HEK293 (cell line): Measurements from ENCODE around the gene COQ8B.

Source experiments
- CTCF ChIA-PET: fragments of 350-600 bp; formaldehyde crosslinking; extraction: SDS; loops from one replicate; lab custom pipeline; 2021; ENCODE audit warnings: antibody characterized with exemption; lab: Yijun Ruan, JAX
- POLR2A ChIA-PET: fragments of 300-600 bp; formaldehyde crosslinking; extraction: SDS; loops from one replicate; lab custom pipeline; 2020; ENCODE audit warnings: antibody characterized with exemption, inconsistent platforms; lab: Yijun Ruan, JAX
- H3K27ac ChIP-seq: fragments of 200-500 bp; sonication (Bioruptor generic); 2 replicates; pipeline ENCODE4 v1.5.1; 2014; ENCODE audit warnings: low read depth, low read length, control low read depth, inconsistent platforms; ENCODE audit errors: extremely low read depth
- H3K36me3 ChIP-seq, 2 experiments: fragments of 200-500 bp in 1 of 2; sonication (Bioruptor generic) in 1 of 2; 1 replicate in 1 of 2; 2 replicates in 1 of 2; pipeline ENCODE4 v1.5.1; 2014 to 2017; ENCODE audit warnings: inconsistent platforms in 2 of 2, low read length in 2 of 2; ENCODE audit not compliant: control insufficient read depth in 2 of 2, insufficient read depth in 1 of 2
- H3K4me1 ChIP-seq: fragments of 200-500 bp; sonication (Bioruptor generic); 2 replicates; pipeline ENCODE4 v1.5.1; 2014; ENCODE audit warnings: mild to moderate bottlenecking, low read length, inconsistent platforms; ENCODE audit not compliant: control insufficient read depth, insufficient read depth
- H3K4me3 ChIP-seq: 2 replicates; pipeline ENCODE4 v1.5.1; 2011; ENCODE audit warnings: low read depth, mild to moderate bottlenecking, control low read depth, low read length, moderate library complexity
- H3K9me3 ChIP-seq: fragments of 200-500 bp; sonication (Bioruptor generic); 2 replicates; pipeline ENCODE4 v1.5.1; 2014; ENCODE audit warnings: low read depth, low read length, inconsistent platforms; ENCODE audit not compliant: control insufficient read depth, insufficient read depth
- GLIS2 ChIP-seq: fragments of 450-650 bp; formaldehyde crosslinking; IDR thresholded peaks from 2 replicates; pipeline ENCODE4 v1.5.1; 2016; ENCODE audit warnings: missing biosample characterization, missing genetic modification characterization
- KLF10 ChIP-seq: fragments of 450-650 bp; IDR thresholded peaks from 2 replicates; pipeline ENCODE4 v1.5.1; 2018; ENCODE audit warnings: missing biosample characterization, mild to moderate bottlenecking, missing genetic modification characterization
- KLF16 ChIP-seq: fragments of 450-650 bp; formaldehyde crosslinking; IDR thresholded peaks from 2 replicates; pipeline ENCODE4 v1.5.1; 2017; ENCODE audit warnings: missing biosample characterization, missing genetic modification characterization
- KLF8 ChIP-seq: fragments of 450-650 bp; formaldehyde crosslinking; IDR thresholded peaks from 2 replicates; pipeline ENCODE4 v1.5.1; 2016; ENCODE audit warnings: missing biosample characterization, missing genetic modification characterization
- SP3 ChIP-seq: fragments of 450-650 bp; formaldehyde crosslinking; IDR thresholded peaks from 2 replicates; pipeline ENCODE4 v1.5.1; 2016; ENCODE audit warnings: missing biosample characterization, missing genetic modification characterization
- YY1 ChIP-seq: fragments of 450-650 bp; formaldehyde crosslinking; IDR thresholded peaks from 2 replicates; pipeline ENCODE4 v1.5.1; 2018; ENCODE audit warnings: missing biosample characterization, missing genetic modification characterization
- ZBTB7A ChIP-seq: fragments of 450-650 bp; formaldehyde crosslinking; IDR thresholded peaks from 2 replicates; pipeline ENCODE4 v1.5.1; 2016; ENCODE audit warnings: low read depth, missing biosample characterization, missing genetic modification characterization
- ZFP69B ChIP-seq: fragments of 450-650 bp; formaldehyde crosslinking; IDR thresholded peaks from 2 replicates; pipeline ENCODE4 v1.5.1; 2016; ENCODE audit warnings: missing biosample characterization, missing genetic modification characterization
- ZIC2 ChIP-seq: fragments of 450-650 bp; formaldehyde crosslinking; IDR thresholded peaks from 2 replicates; pipeline ENCODE4 v1.5.1; 2016; ENCODE audit warnings: missing biosample characterization, missing genetic modification characterization
- ZNF112 ChIP-seq: fragments of 450-650 bp; formaldehyde crosslinking; IDR thresholded peaks from 2 replicates; pipeline ENCODE4 v1.5.0; 2017; ENCODE audit warnings: missing biosample characterization, missing genetic modification characterization
- ZNF174 ChIP-seq: fragments of 450-650 bp; formaldehyde crosslinking; IDR thresholded peaks from 2 replicates; pipeline ENCODE4 v1.5.0; 2017; ENCODE audit warnings: missing biosample characterization, mild to moderate bottlenecking, missing genetic modification characterization
- ZNF2 ChIP-seq: fragments of 450-650 bp; formaldehyde crosslinking; IDR thresholded peaks from 2 replicates; pipeline ENCODE4 v1.5.1; 2016; ENCODE audit warnings: missing biosample characterization, missing genetic modification characterization
- ZNF221 ChIP-seq: fragments of 450-650 bp; formaldehyde crosslinking; IDR thresholded peaks from 2 replicates; pipeline ENCODE4 v1.5.1; 2017; ENCODE audit warnings: missing biosample characterization, missing genetic modification characterization, borderline replicate concordance
- ZNF391 ChIP-seq: fragments of 450-650 bp; formaldehyde crosslinking; IDR thresholded peaks from 2 replicates; pipeline ENCODE4 v1.5.1; 2016; ENCODE audit warnings: low read depth, missing biosample characterization, missing genetic modification characterization, borderline replicate concordance
- ZNF548 ChIP-seq: fragments of 450-650 bp; formaldehyde crosslinking; IDR thresholded peaks from 2 replicates; pipeline ENCODE4 v1.5.1; 2016; ENCODE audit warnings: missing biosample characterization, missing genetic modification characterization
- ZNF561 ChIP-seq: fragments of 450-650 bp; IDR thresholded peaks from 2 replicates; pipeline ENCODE4 v1.5.1; 2018; ENCODE audit warnings: missing biosample characterization, missing genetic modification characterization, borderline replicate concordance
- ZNF610 ChIP-seq: fragments of 450-650 bp; formaldehyde crosslinking; IDR thresholded peaks from 2 replicates; pipeline ENCODE4 v1.5.1; 2016; ENCODE audit warnings: missing biosample characterization, missing genetic modification characterization, borderline replicate concordance
- ZNF645 ChIP-seq: fragments of 450-650 bp; formaldehyde crosslinking; IDR thresholded peaks from 2 replicates; pipeline ENCODE4; 2016; ENCODE audit warnings: missing biosample characterization, missing genetic modification characterization
- ZNF707 ChIP-seq: fragments of 450-650 bp; formaldehyde crosslinking; IDR thresholded peaks from 2 replicates; pipeline ENCODE4 v1.5.1; 2016; ENCODE audit warnings: missing biosample characterization, missing genetic modification characterization
- ZNF768 ChIP-seq: fragments of 450-650 bp; formaldehyde crosslinking; IDR thresholded peaks from 2 replicates; pipeline ENCODE4 v1.5.1; 2018; ENCODE audit warnings: missing biosample characterization, mild to moderate bottlenecking, missing genetic modification characterization
- ZNF777 ChIP-seq: fragments of 450-650 bp; formaldehyde crosslinking; IDR thresholded peaks from 2 replicates; pipeline ENCODE4 v1.5.1; 2017; ENCODE audit warnings: missing biosample characterization, missing genetic modification characterization, borderline replicate concordance
- ZNF791 ChIP-seq: fragments of 450-650 bp; formaldehyde crosslinking; IDR thresholded peaks from 2 replicates; pipeline ENCODE4 v1.5.1; 2016; ENCODE audit warnings: missing biosample characterization, missing genetic modification characterization
- ZXDB ChIP-seq: fragments of 450-650 bp; formaldehyde crosslinking; IDR thresholded peaks from 2 replicates; pipeline ENCODE4 v1.5.1; 2016; ENCODE audit warnings: missing biosample characterization, missing genetic modification characterization
- TF ChIP-seq, protein P1 (sequence below): fragments of 450-650 bp; formaldehyde crosslinking; IDR thresholded peaks from 2 replicates; pipeline ENCODE4 v1.5.1; 2017; ENCODE audit warnings: missing biosample characterization, mild to moderate bottlenecking, missing genetic modification characterization, moderate library complexity
- TF ChIP-seq, protein P2 (sequence below): fragments of 450-650 bp; formaldehyde crosslinking; IDR thresholded peaks from 2 replicates; pipeline ENCODE4 v1.5.1; 2016; ENCODE audit warnings: missing biosample characterization, missing genetic modification characterization, borderline replicate concordance
- TF ChIP-seq, protein P3 (sequence below): fragments of 450-650 bp; formaldehyde crosslinking; IDR thresholded peaks from 2 replicates; pipeline ENCODE4 v1.5.1; 2016; ENCODE audit warnings: missing biosample characterization, missing genetic modification characterization
- TF ChIP-seq, protein P4 (sequence below): sonication (generic); formaldehyde crosslinking; IDR thresholded peaks from 2 replicates; pipeline ENCODE4 v1.8.1; 2022; ENCODE audit warnings: mild to moderate bottlenecking, moderate library complexity, missing genetic modification reagents
- TF ChIP-seq, protein P5 (sequence below): fragments of 450-650 bp; formaldehyde crosslinking; IDR thresholded peaks from 2 replicates; pipeline ENCODE4 v1.5.1; 2016; ENCODE audit warnings: missing biosample characterization, missing genetic modification characterization

COQ8B gene

DNA sequence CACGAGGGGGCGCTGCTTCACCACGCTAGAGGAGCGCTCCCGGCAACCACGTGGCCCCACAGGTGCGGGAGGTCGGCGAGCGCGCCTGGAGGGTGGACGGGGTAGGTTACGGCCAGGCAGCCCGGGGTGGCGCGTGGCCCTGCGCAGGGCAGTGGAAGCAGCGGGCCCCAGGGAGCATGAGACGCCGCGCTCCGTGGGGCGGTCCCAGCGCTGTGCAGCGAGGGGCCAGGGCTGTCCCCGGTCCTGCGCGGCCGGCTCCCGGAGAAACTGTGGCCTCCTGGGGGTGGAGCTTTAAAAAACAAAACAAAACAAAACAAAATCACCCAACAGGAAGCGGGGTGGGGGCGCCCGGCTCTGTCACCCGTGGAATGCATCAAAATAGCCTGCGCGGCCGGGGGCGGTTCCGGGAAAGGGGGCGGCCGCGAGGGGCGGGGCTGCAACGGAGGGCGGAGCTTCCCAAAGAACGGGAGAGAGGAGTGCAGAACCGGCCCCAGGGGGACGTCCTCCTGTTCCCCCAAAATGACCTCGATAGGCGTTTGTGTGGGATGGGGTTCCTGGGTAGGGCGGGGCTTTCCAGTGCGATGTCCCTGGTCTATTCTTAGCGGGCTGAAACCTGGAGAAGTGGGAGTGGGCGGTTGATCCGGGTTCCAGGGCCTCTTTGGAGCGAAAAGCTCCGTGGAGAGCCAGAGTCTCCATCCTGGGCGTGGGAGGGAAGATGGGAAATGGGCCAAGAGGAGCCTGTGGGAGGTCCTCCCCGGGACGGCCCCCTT is 53.6 kb downstream of the COQ8B start:
- POLR2A ChIA-PET: interaction anchor here (0.5 to 2.1 kb wide), 24 partner anchors 11 to 600 kb away, joined by 3 to 23 read pairs (median 5); partner anchors contain the start of genes ACTMAP, COQ8B, ITPKC and NUMBL
- peaks cover 0 to 9% of the 10 kb centered on the region in 2 experiments; a peak in 2 of 3 replicates for H3K36me3 ChIP-seq
- H3K4me1 ChIP-seq: peaks cover 13% of the 10 kb centered on the region
- H3K27ac ChIP-seq: peak overlapping the region; percentile 89; the same call in 1 of the 2 replicates
- CTCF ChIA-PET: interaction anchor here (0.5 to 5.4 kb wide), 69 partner anchors 8 to 1321 kb away, joined by 3 to 74 read pairs (median 4); partner anchors contain the start of genes EGLN2, LTBP4, NUMBL and RAB4B
- no peaks in the 10 kb centered on the region for H3K9me3 ChIP-seq
- peak overlapping the region; percentile 56 for H3K4me3 ChIP-seq
- no peak for TF ChIP-seq ZNF174 (tag by site-specific recombination)
- peak; percentile 98 for TF ChIP-seq ZFP69B
- no peak for TF ChIP-seq ZNF112 (tag by site-specific recombination)
- peak; percentile 100 for TF ChIP-seq GLIS2 (tag by site-specific recombination)
- peak; percentile 89; the same call in 1 of the 2 replicates for TF ChIP-seq ZNF221 (tag by site-specific recombination)
- peak; percentile 99 for TF ChIP-seq ZNF561 (tag by site-specific recombination)
- peak; percentile 89 for TF ChIP-seq ZXDB (tag by site-specific recombination)
- TF ChIP-seq ZBTB7A (tag by site-specific recombination): peak; percentile 89; the same call in 1 of the 2 replicates
- peak; percentile 98 for TF ChIP-seq ZNF391
- peak; percentile 98 for TF ChIP-seq ZNF2 (tag by site-specific recombination)
- TF ChIP-seq ZNF548 (tag by site-specific recombination): no peak
- peak; percentile 100 for TF ChIP-seq SP3 (tag by site-specific recombination)
- TF ChIP-seq ZNF791 (tag by site-specific recombination): no peak; the same call in 1 of the 2 replicates
- TF ChIP-seq, protein P1, sequence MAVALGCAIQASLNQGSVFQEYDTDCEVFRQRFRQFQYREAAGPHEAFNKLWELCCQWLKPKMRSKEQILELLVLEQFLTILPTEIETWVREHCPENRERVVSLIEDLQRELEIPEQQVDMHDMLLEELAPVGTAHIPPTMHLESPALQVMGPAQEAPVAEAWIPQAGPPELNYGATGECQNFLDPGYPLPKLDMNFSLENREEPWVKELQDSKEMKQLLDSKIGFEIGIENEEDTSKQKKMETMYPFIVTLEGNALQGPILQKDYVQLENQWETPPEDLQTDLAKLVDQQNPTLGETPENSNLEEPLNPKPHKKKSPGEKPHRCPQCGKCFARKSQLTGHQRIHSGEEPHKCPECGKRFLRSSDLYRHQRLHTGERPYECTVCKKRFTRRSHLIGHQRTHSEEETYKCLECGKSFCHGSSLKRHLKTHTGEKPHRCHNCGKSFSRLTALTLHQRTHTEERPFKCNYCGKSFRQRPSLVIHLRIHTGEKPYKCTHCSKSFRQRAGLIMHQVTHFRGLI: peak; percentile 70
- TF ChIP-seq, protein P2, sequence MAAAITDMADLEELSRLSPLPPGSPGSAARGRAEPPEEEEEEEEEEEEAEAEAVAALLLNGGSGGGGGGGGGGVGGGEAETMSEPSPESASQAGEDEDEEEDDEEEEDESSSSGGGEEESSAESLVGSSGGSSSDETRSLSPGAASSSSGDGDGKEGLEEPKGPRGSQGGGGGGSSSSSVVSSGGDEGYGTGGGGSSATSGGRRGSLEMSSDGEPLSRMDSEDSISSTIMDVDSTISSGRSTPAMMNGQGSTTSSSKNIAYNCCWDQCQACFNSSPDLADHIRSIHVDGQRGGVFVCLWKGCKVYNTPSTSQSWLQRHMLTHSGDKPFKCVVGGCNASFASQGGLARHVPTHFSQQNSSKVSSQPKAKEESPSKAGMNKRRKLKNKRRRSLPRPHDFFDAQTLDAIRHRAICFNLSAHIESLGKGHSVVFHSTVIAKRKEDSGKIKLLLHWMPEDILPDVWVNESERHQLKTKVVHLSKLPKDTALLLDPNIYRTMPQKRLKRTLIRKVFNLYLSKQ (tag by site-specific recombination): no peak
- TF ChIP-seq KLF16 (tag by site-specific recombination): peak; percentile 97
- TF ChIP-seq ZNF645 (tag by site-specific recombination): no peak
- peak; percentile 96 for TF ChIP-seq ZIC2 (tag by site-specific recombination)
- TF ChIP-seq ZNF610: peak; percentile 85
- no peak for TF ChIP-seq ZNF768 (tag by site-specific recombination)
- TF ChIP-seq, protein P3, sequence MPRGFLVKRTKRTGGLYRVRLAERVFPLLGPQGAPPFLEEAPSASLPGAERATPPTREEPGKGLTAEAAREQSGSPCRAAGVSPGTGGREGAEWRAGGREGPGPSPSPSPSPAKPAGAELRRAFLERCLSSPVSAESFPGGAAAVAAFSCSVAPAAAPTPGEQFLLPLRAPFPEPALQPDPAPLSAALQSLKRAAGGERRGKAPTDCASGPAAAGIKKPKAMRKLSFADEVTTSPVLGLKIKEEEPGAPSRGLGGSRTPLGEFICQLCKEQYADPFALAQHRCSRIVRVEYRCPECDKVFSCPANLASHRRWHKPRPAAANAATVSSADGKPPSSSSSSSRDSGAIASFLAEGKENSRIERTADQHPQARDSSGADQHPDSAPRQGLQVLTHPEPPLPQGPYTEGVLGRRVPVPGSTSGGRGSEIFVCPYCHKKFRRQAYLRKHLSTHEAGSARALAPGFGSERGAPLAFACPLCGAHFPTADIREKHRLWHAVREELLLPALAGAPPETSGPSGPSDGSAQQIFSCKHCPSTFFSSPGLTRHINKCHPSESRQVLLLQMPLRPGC (tag by site-specific recombination): 0 out of 2 replicates have a peak, but pooled peaks have one; percentile 46
- 0 out of 2 replicates have a peak, but pooled peaks have one; percentile 49 for TF ChIP-seq YY1 (tag by site-specific recombination)
- TF ChIP-seq, protein P4, sequence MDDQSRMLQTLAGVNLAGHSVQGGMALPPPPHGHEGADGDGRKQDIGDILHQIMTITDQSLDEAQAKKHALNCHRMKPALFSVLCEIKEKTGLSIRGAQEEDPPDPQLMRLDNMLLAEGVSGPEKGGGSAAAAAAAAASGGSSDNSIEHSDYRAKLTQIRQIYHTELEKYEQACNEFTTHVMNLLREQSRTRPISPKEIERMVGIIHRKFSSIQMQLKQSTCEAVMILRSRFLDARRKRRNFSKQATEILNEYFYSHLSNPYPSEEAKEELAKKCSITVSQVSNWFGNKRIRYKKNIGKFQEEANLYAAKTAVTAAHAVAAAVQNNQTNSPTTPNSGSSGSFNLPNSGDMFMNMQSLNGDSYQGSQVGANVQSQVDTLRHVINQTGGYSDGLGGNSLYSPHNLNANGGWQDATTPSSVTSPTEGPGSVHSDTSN: peak; percentile 93
- TF ChIP-seq, protein P5, sequence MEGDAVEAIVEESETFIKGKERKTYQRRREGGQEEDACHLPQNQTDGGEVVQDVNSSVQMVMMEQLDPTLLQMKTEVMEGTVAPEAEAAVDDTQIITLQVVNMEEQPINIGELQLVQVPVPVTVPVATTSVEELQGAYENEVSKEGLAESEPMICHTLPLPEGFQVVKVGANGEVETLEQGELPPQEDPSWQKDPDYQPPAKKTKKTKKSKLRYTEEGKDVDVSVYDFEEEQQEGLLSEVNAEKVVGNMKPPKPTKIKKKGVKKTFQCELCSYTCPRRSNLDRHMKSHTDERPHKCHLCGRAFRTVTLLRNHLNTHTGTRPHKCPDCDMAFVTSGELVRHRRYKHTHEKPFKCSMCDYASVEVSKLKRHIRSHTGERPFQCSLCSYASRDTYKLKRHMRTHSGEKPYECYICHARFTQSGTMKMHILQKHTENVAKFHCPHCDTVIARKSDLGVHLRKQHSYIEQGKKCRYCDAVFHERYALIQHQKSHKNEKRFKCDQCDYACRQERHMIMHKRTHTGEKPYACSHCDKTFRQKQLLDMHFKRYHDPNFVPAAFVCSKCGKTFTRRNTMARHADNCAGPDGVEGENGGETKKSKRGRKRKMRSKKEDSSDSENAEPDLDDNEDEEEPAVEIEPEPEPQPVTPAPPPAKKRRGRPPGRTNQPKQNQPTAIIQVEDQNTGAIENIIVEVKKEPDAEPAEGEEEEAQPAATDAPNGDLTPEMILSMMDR (tag by site-specific recombination): peak; percentile 100
- no peak for TF ChIP-seq ZNF707
- peak; percentile 90 for TF ChIP-seq KLF8 (tag by site-specific recombination)
- peak; percentile 78; the same call in 1 of the 2 replicates for TF ChIP-seq ZNF777
- peak; percentile 78; the same call in 1 of the 2 replicates for TF ChIP-seq KLF10 (tag by site-specific recombination)
